NCI-H187 (cell line): Measurements from ENCODE around the gene CTU1.

Source experiments
- DNase-seq, 2 experiments: peaks; one replicate each; lab custom pipeline; 2025; lab: John Stamatoyannopoulos, UW

CTU1 gene

GRCh38 chr19:51131780-51132680, 23.8 kb upstream of the CTU1 start:
- peak; percentile 34 to 55 for DNase-seq

- no peak for DNase-seq
These were observed 21.5 kb upstream of the CTU1 start for GRCh38 chr19:51129716-51130115.

GRCh38 chr19:51128227-51128626, 20.0 kb upstream of the CTU1 start:
- DNase-seq, result no peak

GRCh38 chr19:51127755-51128154, 19.5 kb upstream of the CTU1 start:
- DNase-seq, result no peak

- DNase-seq, result no peak
These were observed 18.8 kb upstream of the CTU1 start for GRCh38 chr19:51127032-51127431.

- no peak for DNase-seq
These were observed 17.3 kb upstream of the CTU1 start for GRCh38 chr19:51125421-51126075.

- DNase-seq, result no peak
These were observed 16.5 kb upstream of the CTU1 start, which contains the start of gene SIGLEC9 for GRCh38 chr19:51124729-51125128. Gene SIGLEC9, plus strand, starts transcription at chr19:51124906. Its CDS starts 69 bp downstream, at chr19:51124975.

GRCh38 chr19:51124216-51124615, 16.0 kb upstream of the CTU1 start:
- DNase-seq, result no peak

- DNase-seq, result no peak
These were observed 15.6 kb upstream of the CTU1 start for GRCh38 chr19:51123802-51124201.

GRCh38 chr19:51123381-51123800, 15.2 kb upstream of the CTU1 start:
- DNase-seq, result no peak

GRCh38 chr19:51122112-51122981, 14.1 kb upstream of the CTU1 start:
- peak in 1 of 2 experiments; percentile 49 for DNase-seq

GRCh38 chr19:51121257-51121656, 13.0 kb upstream of the CTU1 start:
- DNase-seq, result no peak

- no peak for DNase-seq
These were observed 12.0 kb upstream of the CTU1 start for GRCh38 chr19:51120160-51120559.

- no peak for DNase-seq
These were observed 11.4 kb upstream of the CTU1 start for GRCh38 chr19:51119611-51120010.

- no peak for DNase-seq
These were observed 10.9 kb upstream of the CTU1 start for GRCh38 chr19:51119101-51119500.

- DNase-seq, result no peak
These were observed 8.6 kb upstream of the CTU1 start for GRCh38 chr19:51116736-51117286.

- DNase-seq, result no peak
These were observed 6.0 kb upstream of the CTU1 start for GRCh38 chr19:51114087-51114729.

GRCh38 chr19:51111606-51112005, 3.4 kb upstream of the CTU1 start:
- DNase-seq, result no peak

GRCh38 chr19:51110666-51110971, 2.4 kb upstream of the CTU1 start:
- DNase-seq, result no peak

GRCh38 chr19:51108805-51109146, 567 bp upstream of the CTU1 start:
- peak in 1 of 2 experiments; percentile 70 for DNase-seq

- DNase-seq, result no peak
These were observed 673 bp downstream of the CTU1 start for GRCh38 chr19:51107406-51108065.
